Osteocyte (in vitro differentiated cells): ENCODE measurements around the gene PDAP1. TPM values are rescaled to one million over a fixed set of nuclear protein-coding genes. Genes with fewer than 3 reads are reported as not detected.
A peak's percentile ranks its signal among the peaks of the same experiment; 100 is the strongest.
"Not testable (repeated sequence)": the region's sequence is repeated elsewhere in the genome, so short reads cannot be mapped to it uniquely, and the experiment has no call there.

Source experiments
- DNase-seq: peaks from one replicate; pipeline ENCODE4 v3.0.0; 2021; ENCODE audit warnings: mixed read lengths; ENCODE audit not compliant: unreplicated experiment; ENCODE audit errors: extremely low spot score
- H3K27ac Mint-ChIP-seq: one replicate; pipeline ENCODE4 v1.8.0; 2021; ENCODE audit warnings: mild to moderate bottlenecking, mixed read lengths; ENCODE audit not compliant: unreplicated experiment
- H3K27me3 Mint-ChIP-seq: one replicate; pipeline ENCODE4 v1.8.0; 2021; ENCODE audit warnings: mixed read lengths; ENCODE audit not compliant: unreplicated experiment
- H3K36me3 Mint-ChIP-seq: one replicate; pipeline ENCODE4 v1.8.0; 2021; ENCODE audit warnings: mixed read lengths; ENCODE audit not compliant: unreplicated experiment
- H3K4me1 Mint-ChIP-seq: one replicate; pipeline ENCODE4 v1.8.0; 2021; ENCODE audit warnings: mixed read lengths; ENCODE audit not compliant: unreplicated experiment
- H3K4me3 Mint-ChIP-seq: one replicate; pipeline ENCODE4 v1.8.0; 2021; ENCODE audit warnings: mild to moderate bottlenecking, moderate library complexity, mixed read lengths; ENCODE audit not compliant: unreplicated experiment
- H3K9me3 Mint-ChIP-seq: one replicate; pipeline ENCODE4 v1.8.0; 2021; ENCODE audit warnings: mixed read lengths; ENCODE audit not compliant: unreplicated experiment
- total RNA-seq: library from RNA; stranded (reverse); gene quantifications from 2 replicates; pipeline ENCODE4 v1.2.1, GENCODE V29; 2021
- TF ChIP-seq, protein P1 (sequence below): fragments of 200-600 bp; sonication (generic); IDR thresholded peaks from 2 replicates; pipeline ENCODE4 v1.5.0; 2021; ENCODE audit warnings: antibody characterized with exemption, mild to moderate bottlenecking, moderate library complexity

The PDAP1 gene
- total RNA-seq, 1 donor from 2014 or later: 107 TPM

DNA sequence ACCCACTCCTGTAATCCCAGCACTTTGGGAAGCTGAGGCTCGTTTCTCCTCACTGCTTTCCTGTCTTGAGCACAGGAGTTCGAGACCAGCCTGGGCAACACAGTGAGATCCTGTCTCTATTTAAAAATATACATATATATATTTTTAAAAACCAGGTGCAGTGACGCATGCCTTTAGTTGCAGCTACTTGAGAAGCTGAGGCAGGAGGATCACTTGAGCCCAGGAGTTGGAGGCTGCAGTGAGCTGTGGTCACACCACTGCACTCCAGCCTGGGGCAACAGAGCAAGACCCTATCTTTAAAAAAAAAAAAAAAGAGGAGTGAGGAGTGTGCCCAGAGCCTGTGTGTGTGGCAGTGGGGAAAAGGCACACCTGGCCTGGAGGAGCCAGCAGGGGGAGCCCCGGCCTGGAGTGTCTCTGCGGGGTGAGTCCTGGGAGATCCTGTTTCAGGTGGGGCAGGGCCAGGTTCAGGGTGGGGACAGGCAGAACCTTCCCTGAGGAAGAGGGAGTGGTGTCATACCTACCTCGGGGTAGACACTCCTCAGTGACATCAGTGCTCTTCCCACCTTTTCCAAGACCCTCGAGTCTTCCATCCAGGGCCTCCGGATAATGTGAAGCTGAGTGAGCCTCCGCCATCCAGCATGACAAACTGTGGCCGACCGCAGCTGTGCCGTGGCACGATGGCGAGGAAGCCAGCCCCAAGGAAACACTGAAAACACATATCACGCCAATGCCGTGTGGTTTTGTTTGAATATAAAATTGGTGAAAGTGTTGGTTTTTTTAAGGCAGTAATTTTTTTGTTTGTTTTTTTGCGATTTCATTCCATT lies 42.9 kb downstream of the PDAP1 start:
- Mint-ChIP-seq H3K27ac (peak overlapping the region; percentile 34), H3K27me3 (no peaks in the 10 kb centered on the region)
- no peak for DNase-seq

DNA sequence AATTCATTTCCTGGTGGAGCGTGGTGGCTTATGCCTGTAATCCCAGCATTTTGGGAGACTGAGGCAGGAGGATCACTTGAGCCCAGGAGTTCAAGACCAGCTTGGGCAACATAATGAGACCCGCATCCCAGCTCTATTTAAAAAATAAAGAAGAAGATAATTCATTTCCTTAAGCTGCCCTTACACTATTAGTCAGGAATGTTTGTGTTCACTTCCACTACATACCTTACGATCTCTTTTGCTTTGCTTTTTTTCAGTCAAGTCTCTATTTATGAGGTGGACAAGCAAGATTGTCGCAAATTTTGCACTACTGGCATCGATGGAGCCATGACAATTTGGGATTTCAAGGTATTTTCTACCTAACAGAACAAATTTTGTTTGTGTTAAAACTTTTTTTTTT lies 45.1 kb downstream of the PDAP1 start:
- Mint-ChIP-seq H3K36me3 (peaks cover 40% of the 10 kb centered on the region), H3K27ac (no peak overlapping the region), H3K9me3 (no peaks in the 10 kb centered on the region), H3K4me1 (no peaks in the 10 kb centered on the region), H3K27me3 (no peaks in the 10 kb centered on the region), H3K4me3 (no peak overlapping the region)
- no peak for DNase-seq
- TF ChIP-seq, protein P1, sequence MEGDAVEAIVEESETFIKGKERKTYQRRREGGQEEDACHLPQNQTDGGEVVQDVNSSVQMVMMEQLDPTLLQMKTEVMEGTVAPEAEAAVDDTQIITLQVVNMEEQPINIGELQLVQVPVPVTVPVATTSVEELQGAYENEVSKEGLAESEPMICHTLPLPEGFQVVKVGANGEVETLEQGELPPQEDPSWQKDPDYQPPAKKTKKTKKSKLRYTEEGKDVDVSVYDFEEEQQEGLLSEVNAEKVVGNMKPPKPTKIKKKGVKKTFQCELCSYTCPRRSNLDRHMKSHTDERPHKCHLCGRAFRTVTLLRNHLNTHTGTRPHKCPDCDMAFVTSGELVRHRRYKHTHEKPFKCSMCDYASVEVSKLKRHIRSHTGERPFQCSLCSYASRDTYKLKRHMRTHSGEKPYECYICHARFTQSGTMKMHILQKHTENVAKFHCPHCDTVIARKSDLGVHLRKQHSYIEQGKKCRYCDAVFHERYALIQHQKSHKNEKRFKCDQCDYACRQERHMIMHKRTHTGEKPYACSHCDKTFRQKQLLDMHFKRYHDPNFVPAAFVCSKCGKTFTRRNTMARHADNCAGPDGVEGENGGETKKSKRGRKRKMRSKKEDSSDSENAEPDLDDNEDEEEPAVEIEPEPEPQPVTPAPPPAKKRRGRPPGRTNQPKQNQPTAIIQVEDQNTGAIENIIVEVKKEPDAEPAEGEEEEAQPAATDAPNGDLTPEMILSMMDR: no peak

More for the DNA sequence above, 42.9 kb downstream of the PDAP1 start:
- Mint-ChIP-seq H3K4me3 (no peak overlapping the region), H3K4me1 (no peaks in the 10 kb centered on the region), H3K36me3 (peaks cover 42% of the 10 kb centered on the region), H3K9me3 (no peaks in the 10 kb centered on the region)
- TF ChIP-seq, protein P1: peak; percentile 52

DNA sequence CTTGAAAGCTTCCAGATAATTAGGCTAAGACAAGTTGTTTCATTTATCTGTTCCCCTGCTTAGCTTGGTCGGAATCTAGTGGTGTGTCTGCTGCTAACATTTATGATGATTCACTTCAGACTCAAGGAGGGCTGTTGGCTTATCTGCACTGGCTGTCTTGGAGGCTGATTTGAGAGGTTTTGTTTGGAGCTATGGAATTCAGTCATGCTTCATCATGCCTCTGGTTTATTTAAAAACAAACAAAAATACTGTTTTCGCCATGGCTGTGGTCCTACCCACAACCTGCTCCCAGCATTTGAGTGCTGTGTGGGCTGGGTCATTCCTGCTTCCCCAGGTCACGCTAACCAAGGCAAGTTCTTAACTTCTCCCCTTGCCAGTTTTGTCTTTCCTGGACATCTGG lies 45.6 kb downstream of the PDAP1 start:
- Mint-ChIP-seq H3K27ac (no peak overlapping the region), H3K4me3 (no peak overlapping the region)

DNA sequence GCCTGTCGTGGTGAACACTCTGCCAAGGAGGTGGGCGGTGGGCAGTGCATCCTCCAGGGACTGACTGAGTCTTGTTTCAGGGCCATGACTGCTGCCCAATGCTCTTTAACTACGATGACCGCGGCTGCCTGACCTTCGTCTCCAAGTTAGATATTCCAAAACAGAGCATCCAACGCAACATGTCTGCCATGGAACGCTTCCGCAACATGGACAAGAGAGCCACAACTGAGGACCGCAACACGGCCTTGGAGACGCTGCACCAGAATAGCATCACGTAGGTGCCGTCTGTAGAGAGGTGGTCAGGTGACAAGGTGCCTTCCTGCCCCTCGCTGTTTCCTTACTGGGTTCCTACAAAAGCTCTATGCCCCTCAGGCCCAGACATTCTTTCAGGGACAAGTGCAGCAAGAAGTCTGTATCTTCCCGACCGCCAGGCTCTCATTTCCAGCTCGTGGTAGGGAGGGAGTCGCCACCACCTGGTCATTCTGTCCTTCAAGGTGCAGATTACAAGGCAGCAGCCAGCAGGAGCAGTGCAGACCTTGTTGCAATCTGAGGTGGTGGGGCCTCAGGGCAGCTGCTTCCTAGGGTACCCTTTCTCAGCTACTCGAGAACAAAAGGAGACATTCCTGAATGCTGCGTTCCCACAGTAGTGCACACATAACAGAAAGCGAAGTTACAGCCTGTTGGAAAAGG lies 48.8 kb downstream of the PDAP1 start:
- H3K4me3 Mint-ChIP-seq: no peak overlapping the region
- H3K36me3 Mint-ChIP-seq: peaks cover 35% of the 10 kb centered on the region
- H3K27ac Mint-ChIP-seq: no peak overlapping the region
- H3K9me3 Mint-ChIP-seq: no peaks in the 10 kb centered on the region
- no peaks in the 10 kb centered on the region for H3K27me3 Mint-ChIP-seq
- no peak for DNase-seq
- H3K4me1 Mint-ChIP-seq: no peaks in the 10 kb centered on the region
- TF ChIP-seq, protein P1: no peak

More for the DNA sequence above, 45.6 kb downstream of the PDAP1 start:
- H3K36me3 Mint-ChIP-seq: peaks cover 45% of the 10 kb centered on the region
- no peaks in the 10 kb centered on the region for H3K4me1 Mint-ChIP-seq
- no peaks in the 10 kb centered on the region for H3K27me3 Mint-ChIP-seq
- DNase-seq: no peak
- no peaks in the 10 kb centered on the region for H3K9me3 Mint-ChIP-seq
- TF ChIP-seq, protein P1: no peak

DNA sequence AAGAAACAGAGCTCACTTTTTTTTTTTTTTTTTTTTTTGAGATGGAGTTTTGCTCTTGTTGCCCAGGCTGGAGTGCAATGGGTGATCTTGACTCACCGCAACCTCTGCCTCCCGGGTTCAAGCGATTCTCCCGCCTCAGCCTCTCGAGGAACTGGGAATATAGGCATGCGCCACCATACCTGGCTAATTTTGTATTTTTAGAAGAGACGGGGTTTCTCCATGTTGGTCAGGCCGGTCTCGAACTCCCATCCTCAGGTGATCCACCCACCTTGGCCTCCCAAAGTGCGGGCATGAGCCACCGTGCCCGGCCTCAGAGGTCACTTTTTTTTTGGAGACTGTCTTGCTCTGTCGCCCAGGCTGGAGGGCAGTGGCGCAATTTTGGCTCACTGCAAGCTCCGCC lies 49.9 kb downstream of the PDAP1 start:
- peaks cover 32% of the 10 kb centered on the region for H3K36me3 Mint-ChIP-seq
- H3K27ac Mint-ChIP-seq, H3K9me3 Mint-ChIP-seq, H3K4me3 Mint-ChIP-seq, H3K4me1 Mint-ChIP-seq, H3K27me3 Mint-ChIP-seq, DNase-seq: not testable (repeated sequence)
